ENCODE measurements around the gene SUN3.

GRCh38 chr7:48042636-48043035 lies 13.7 kb upstream of the SUN3 start:
- TF ChIP-seq TAF1 (IDR thresholded peaks at IDR 0.05; ENCODE audit: low read depth, low read length), result no peak
- no peak for TF ChIP-seq CTCF (IDR thresholded peaks at IDR 0.05; ENCODE audit: control extremely low read depth in 1 of 3, insufficient read depth in 1 of 3, low read depth in 1 of 3, low read length in 3 of 3)
- no peak for TF ChIP-seq RBBP5 (IDR thresholded peaks at IDR 0.05; ENCODE audit: borderline replicate concordance, low read depth, low read length)
- TF ChIP-seq KDM1A (IDR thresholded peaks at IDR 0.05; ENCODE audit: borderline replicate concordance, low read length), result no peak
- TF ChIP-seq JUN (IDR thresholded peaks at IDR 0.05; ENCODE audit: low read depth, low read length), result no peak
- no peak for TF ChIP-seq GTF2F1 (IDR thresholded peaks at IDR 0.05; ENCODE audit: borderline replicate concordance, low read depth, low read length)
- TF ChIP-seq RNF2 (IDR thresholded peaks at IDR 0.05; ENCODE audit: borderline replicate concordance, low read depth, low read length, missing control alignments, poor library complexity, severe bottlenecking), result no peak

Measured in H1 (cell line).